HepG2 (cell line): Measurements from ENCODE around the gene NLRC3. TPM values are rescaled to one million over a fixed set of nuclear protein-coding genes. Genes with fewer than 3 reads are reported as not detected.
A peak's percentile ranks its signal among the peaks of the same experiment; 100 is the strongest.

Source experiments
- ATAC-seq: fragments of 200-7000 bp; cut with Tn5 transposase; 3 replicates; pipeline ENCODE4 v1.9.1; 2020; ENCODE audit warnings: mild to moderate bottlenecking, moderate library complexity
- BruUV-seq: library from RNA; stranded (reverse); fragments of 400-500 nt; replicated peaks from 2 replicates; lab custom pipeline; 2021; lab: Mats Ljungman, UMichigan
- CTCF ChIA-PET: fragments of 300-600 bp; formaldehyde crosslinking; extraction: SDS; loops from one replicate; lab custom pipeline; 2021; ENCODE audit warnings: low total read pairs, inconsistent platforms, low intra/inter-chr PET ratio; lab: Yijun Ruan, JAX
- POLR2A ChIA-PET: fragments of 350-600 bp; sonication (Branson Sonifier 250); formaldehyde crosslinking; loops from one replicate; lab custom pipeline; 2020; ENCODE audit warnings: antibody characterized with exemption, inconsistent platforms; lab: Yijun Ruan, JAX
- DNase-seq: peaks from one replicate; pipeline ENCODE4 v3.0.0-alpha.2; 2015; ENCODE audit warnings: low spot score
- FAIRE-seq: peaks from 3 replicates; lab custom pipeline; 2011; peaks lifted over from hg19 to GRCh38; lab: Jason Lieb, UNC
- H2AFZ ChIP-seq: one replicate; pipeline ENCODE4 v1.6.1; 2011; ENCODE audit warnings: low read length, inconsistent platforms
- H3K27ac ChIP-seq: fragments of 300-600 bp; 3 replicates; pipeline ENCODE4 v1.8.0; 2011; ENCODE audit warnings: mixed run types, mild to moderate bottlenecking, mixed read lengths, low read length, inconsistent platforms; ENCODE audit not compliant: insufficient read depth; ENCODE audit errors: extremely low read length
- H3K27me3 ChIP-seq, 2 experiments: fragments of 200-600 bp in 1 of 2; 2 replicates in 1 of 2; 3 replicates in 1 of 2; pipeline versions ENCODE4 v1.6.0 to v1.8.0; 2011; ENCODE audit warnings: low read length in 2 of 2, mild to moderate bottlenecking in 2 of 2, moderate library complexity in 2 of 2, inconsistent platforms in 1 of 2; ENCODE audit not compliant: insufficient read depth in 2 of 2, control insufficient read depth in 1 of 2
- H3K36me3 ChIP-seq, 2 experiments: fragments of 200-600 bp in 1 of 2; replicated peaks in 1 of 2; 2 replicates in 1 of 2; 3 replicates in 1 of 2; pipeline versions ENCODE4 v1.5.1 to v1.8.0; 2011; ENCODE audit warnings: low read length in 2 of 2, inconsistent platforms in 1 of 2; ENCODE audit not compliant: insufficient read depth in 2 of 2, control insufficient read depth in 1 of 2
- H3K4me1 ChIP-seq: 2 replicates; pipeline ENCODE4 v1.5.1; 2012; ENCODE audit warnings: low read length, inconsistent platforms; ENCODE audit not compliant: insufficient read depth
- H3K4me2 ChIP-seq: 2 replicates; pipeline ENCODE4 v1.6.0; 2011; ENCODE audit warnings: low read depth, low read length, inconsistent platforms
- H3K4me3 ChIP-seq, 3 experiments: fragments of 200-600 bp in 1 of 3; sonication (generic), shearing (Covaris generic) in 1 of 3; replicated peaks in 1 of 3; 2 replicates each; pipeline ENCODE4 v1.5.1; 2011 to 2016; ENCODE audit warnings: low read length in 3 of 3, inconsistent platforms in 2 of 3, low read depth in 2 of 3, mild to moderate bottlenecking in 2 of 3, control low read depth in 1 of 3, mixed read lengths in 1 of 3; ENCODE audit not compliant: insufficient read depth in 1 of 3
- H3K79me2 ChIP-seq: one replicate; pipeline ENCODE4 v1.6.1; 2011; ENCODE audit warnings: low read length, inconsistent platforms; ENCODE audit not compliant: insufficient read depth
- H3K9ac ChIP-seq: 2 replicates; pipeline ENCODE4 v1.6.0; 2011; ENCODE audit warnings: mild to moderate bottlenecking, low read depth, low read length, inconsistent platforms; ENCODE audit not compliant: insufficient read depth
- H3K9me3 ChIP-seq: 2 replicates; pipeline ENCODE4 v1.5.1; 2012; ENCODE audit warnings: mild to moderate bottlenecking, low read length
- H4K20me1 ChIP-seq: 2 replicates; pipeline ENCODE4 v1.6.0; 2011; ENCODE audit warnings: inconsistent platforms, mild to moderate bottlenecking, low read length, moderate library complexity; ENCODE audit not compliant: insufficient read depth
- CEBPG ChIP-seq: IDR thresholded peaks from 2 replicates; pipeline ENCODE4 v1.6.1; 2016
- FOSL2 ChIP-seq: sonication (generic); formaldehyde crosslinking; IDR thresholded peaks from 2 replicates; pipeline ENCODE4 v1.4.0; 2020; ENCODE audit warnings: missing genetic modification reagents
- FOXP4 ChIP-seq: sonication (generic); formaldehyde crosslinking; IDR thresholded peaks from 2 replicates; pipeline ENCODE4 v1.4.0; 2020; ENCODE audit warnings: missing genetic modification reagents
- NCOA2 ChIP-seq: sonication (generic); formaldehyde crosslinking; IDR thresholded peaks from 2 replicates; pipeline ENCODE4 v1.8.0; 2022; ENCODE audit warnings: inconsistent platforms
- NR2F6 ChIP-seq, 2 experiments: IDR thresholded peaks; 2 replicates each; pipeline ENCODE4 v1.6.1; 2016; ENCODE audit warnings: antibody characterized with exemption in 1 of 2, mild to moderate bottlenecking in 1 of 2
- PAXIP1 ChIP-seq: sonication (generic); formaldehyde crosslinking; conservative IDR thresholded peaks from 2 replicates; pipeline ENCODE4 v1.4.0; 2020; ENCODE audit warnings: mild to moderate bottlenecking, missing genetic modification reagents, moderate library complexity
- PHF21A ChIP-seq: sonication (generic); formaldehyde crosslinking; IDR thresholded peaks from 2 replicates; pipeline ENCODE4 v1.5.0; 2020; ENCODE audit warnings: mild to moderate bottlenecking, missing genetic modification reagents
- PRDM15 ChIP-seq: sonication (generic); formaldehyde crosslinking; IDR thresholded peaks from 2 replicates; pipeline ENCODE4 v1.4.0; 2020; ENCODE audit warnings: missing genetic modification reagents
- RARA ChIP-seq: IDR thresholded peaks from 2 replicates; pipeline ENCODE4 v1.6.1; 2016; ENCODE audit warnings: missing genetic modification reagents, missing compliant biosample characterization
- SAP130 ChIP-seq: IDR thresholded peaks from 2 replicates; pipeline ENCODE4 v1.6.1; 2016; ENCODE audit warnings: low read depth
- ZFY ChIP-seq: sonication (generic); formaldehyde crosslinking; IDR thresholded peaks from 2 replicates; pipeline ENCODE4 v1.4.0; 2020; ENCODE audit warnings: missing genetic modification reagents
- ZNF703 ChIP-seq: sonication (generic); formaldehyde crosslinking; IDR thresholded peaks from 2 replicates; pipeline ENCODE4 v1.5.1; 2020; ENCODE audit warnings: missing genetic modification reagents, mild to moderate bottlenecking, moderate library complexity, borderline replicate concordance
- ZNF773 ChIP-seq: sonication (generic); formaldehyde crosslinking; IDR thresholded peaks from 2 replicates; pipeline ENCODE4 v1.4.0; 2020; ENCODE audit warnings: missing genetic modification reagents, borderline replicate concordance
- ZNF816 ChIP-seq: sonication (generic); formaldehyde crosslinking; IDR thresholded peaks from 2 replicates; pipeline ENCODE4 v1.8.0; 2022; ENCODE audit warnings: missing genetic modification reagents, mild to moderate bottlenecking, borderline replicate concordance
- WGBS: methylation state at CpG from one replicate; pipeline ENCODE4 v1.1.6; 2017; ENCODE audit warnings: low lambda C conversion rate; 5-methylcytosine and 5-hydroxymethylcytosine counted together
- in situ Hi-C: cut with HindIII; loops from 2 replicates; pipeline ENCODE4 v1.10.0; 2017; ENCODE audit warnings: low pct_unique_long_range_greater_than_20kb; ENCODE audit not compliant: extremely low pct_ligation_motif_present
- intact Hi-C: fragments of 100-400 bp; cut with micrococcal nuclease; formaldehyde crosslinking; loops from one replicate; pipeline ENCODE4 v1.10.0; 2022; ENCODE audit not compliant: unreplicated experiment
- polyA plus RNA-seq, 8 experiments: library from polyadenylated mRNA; depleted of rRNA in 3 of 8; stranded (reverse) in 7 of 8; unstranded in 1 of 8; fragments of >200 nt; fragmentation: Illumina TruSeq in 4 of 8; extraction: Trizol in 4 of 8; gene quantifications; 2 replicates each; pipeline versions ENCODE4 v1.2.1 to v1.2.3, GENCODE V29; 2011 to 2016; ENCODE audit warnings: low read depth in 4 of 8, missing spikeins in 1 of 8, mixed read lengths in 1 of 8; ENCODE audit not compliant: insufficient read depth in 1 of 8
- total RNA-seq, 5 experiments: library from RNA; depleted of rRNA; stranded (reverse); fragments of >200 nt; fragmentation: Illumina TruSeq; extraction: Trizol; gene quantifications; 2 replicates each; pipeline ENCODE4 v1.2.3, GENCODE V29; 2016; ENCODE audit warnings: low read depth in 1 of 5

The NLRC3 gene
- total and polyA plus RNA-seq, 2 of the 13 experiments (the other 11 are each of a cell fraction or from before 2014, with no cell fraction given), result not detected

- Histone ChIP-seq H3K79me2 (peaks cover 27% of the 10 kb centered on the region), H4K20me1 (no peaks in the 10 kb centered on the region), H3K4me3 (peak overlapping the region; percentile 83 to 99 (median 96)), H3K36me3 (peaks cover 0 to 1% of the 10 kb centered on the region in 2 experiments; a peak in 1 of 5 replicates), H3K4me2 (peak overlapping the region; percentile 89), H3K27ac (peak overlapping the region; percentile 69), H3K27me3 (no peaks in the 10 kb centered on the region; a peak in 1 of 5 replicates), H3K4me1 (peaks cover 51% of the 10 kb centered on the region), H3K9me3 (no peaks in the 10 kb centered on the region), H3K9ac (peak overlapping the region; percentile 82), H2AFZ (peak overlapping the region; percentile 8)
- WGBS, result 2% methylated on average over 14 of the region's 14 CpGs
- BruUV-seq, result no TSS peak
- FAIRE-seq, result peak; percentile 39
- ChIA-PET POLR2A (interaction anchor here (1.6 kb wide), 1 partner anchor 13 kb away, joined by 3 read pairs; no protein-coding TSS in a partner anchor), CTCF (no interaction called here)
- intact Hi-C loops (no loop called here), in situ Hi-C loops (no loop called here)
- peak; percentile 73 for DNase-seq
- ATAC-seq, result peak; percentile 51
- TF ChIP-seq FOSL2 (CRISPR knock-in tag), result peak; percentile 15; the same call in 1 of the 2 replicates
- 0 out of 2 replicates have a peak, but pooled peaks have one; percentile 40 for TF ChIP-seq FOXP4 (CRISPR knock-in tag)
- TF ChIP-seq RARA (CRISPR knock-in tag), result peak; percentile 40; the same call in 1 of the 2 replicates
- TF ChIP-seq SAP130 (CRISPR knock-in tag), result peak; percentile 67
- 0 out of 2 replicates have a peak, but pooled peaks have one; percentile 18 for TF ChIP-seq ZFY (CRISPR knock-in tag)
- no peak for TF ChIP-seq ZNF703
- peak; percentile 19; the same call in 1 of the 2 replicates for TF ChIP-seq NR2F6 (IDR thresholded peaks at IDR 0.05)
- peak; percentile 39; the same call in 1 of the 2 replicates for TF ChIP-seq NR2F6 (CRISPR knock-in tag; IDR thresholded peaks at IDR 0.05)
- no peak for TF ChIP-seq ZNF816 (CRISPR knock-in tag)
- peak; percentile 32; the same call in 1 of the 2 replicates for TF ChIP-seq NCOA2
- no peak for TF ChIP-seq ZNF773
- peak; percentile 70 for TF ChIP-seq PAXIP1 (CRISPR knock-in tag)
- 0 out of 2 replicates have a peak, but pooled peaks have one; percentile 30 for TF ChIP-seq CEBPG (CRISPR knock-in tag)
- no peak for TF ChIP-seq PRDM15 (CRISPR knock-in tag)
- peak; percentile 58; the same call in 1 of the 2 replicates for TF ChIP-seq PHF21A (CRISPR knock-in tag)
These were observed 32.9 kb upstream of the NLRC3 start for GRCh38 chr16:3609895-3610697.
